GM19438 (cell line): ENCODE measurements around the gene TEN1.

ENCODE experiments used
- ATAC-seq: cut with Tn5 transposase; IDR thresholded peaks from one replicate; pipeline ENCODE4 v1.9.1; 2021; ENCODE audit warnings: low read depth; ENCODE audit not compliant: unreplicated experiment

Gene TEN1

DNA sequence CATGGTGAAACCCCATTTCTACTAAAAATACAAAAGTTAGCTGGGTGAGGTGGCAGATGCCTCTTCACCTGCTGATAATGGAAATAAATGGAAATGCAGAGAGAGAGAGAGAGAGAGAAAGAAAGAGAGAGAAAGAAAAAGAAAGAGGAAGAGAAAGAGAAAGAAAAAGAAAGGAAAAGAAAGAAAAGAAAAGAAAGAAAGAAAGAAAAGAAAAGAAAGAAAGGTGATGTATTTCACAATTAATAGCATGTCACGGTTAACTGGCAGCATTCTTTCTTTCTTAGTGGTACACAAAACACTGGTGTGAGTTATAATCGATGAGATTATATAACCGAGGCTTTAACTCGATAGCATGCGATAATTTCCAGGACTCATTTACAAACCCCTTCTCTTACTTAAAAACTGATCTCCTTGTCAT lies 3.3 kb upstream of the TEN1 start:
- ATAC-seq: no peak

DNA sequence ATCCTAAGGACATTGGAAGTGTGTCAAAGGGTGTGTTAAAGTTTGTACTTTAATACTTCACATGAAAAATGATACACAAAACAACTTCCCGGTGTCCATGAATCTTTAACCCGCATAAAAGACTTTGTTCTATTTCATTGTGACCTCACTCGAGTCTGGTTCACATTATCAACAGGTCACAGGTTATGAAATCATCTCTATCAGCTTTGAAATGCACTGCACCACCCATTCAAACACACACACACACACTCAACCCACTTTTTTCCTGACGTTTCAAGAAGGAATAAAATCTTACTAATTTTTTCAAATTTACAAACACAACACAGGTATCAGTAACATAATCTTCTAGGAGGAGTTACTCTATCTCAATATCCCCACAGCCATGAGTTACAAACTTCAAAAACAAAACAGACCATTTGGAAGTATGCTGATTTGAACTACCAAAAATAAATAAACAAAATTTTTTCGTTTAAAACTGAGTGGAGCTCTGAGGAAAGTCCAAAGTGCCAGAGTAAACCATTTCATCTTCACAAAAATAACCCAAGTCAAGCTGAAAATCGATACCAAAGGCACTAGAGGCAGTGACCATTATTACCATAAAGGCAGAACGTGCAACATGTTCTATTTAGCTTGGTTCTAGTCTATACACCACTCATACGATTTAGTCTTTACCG lies 2.7 kb upstream of the TEN1 start:
- ATAC-seq: no peak

DNA sequence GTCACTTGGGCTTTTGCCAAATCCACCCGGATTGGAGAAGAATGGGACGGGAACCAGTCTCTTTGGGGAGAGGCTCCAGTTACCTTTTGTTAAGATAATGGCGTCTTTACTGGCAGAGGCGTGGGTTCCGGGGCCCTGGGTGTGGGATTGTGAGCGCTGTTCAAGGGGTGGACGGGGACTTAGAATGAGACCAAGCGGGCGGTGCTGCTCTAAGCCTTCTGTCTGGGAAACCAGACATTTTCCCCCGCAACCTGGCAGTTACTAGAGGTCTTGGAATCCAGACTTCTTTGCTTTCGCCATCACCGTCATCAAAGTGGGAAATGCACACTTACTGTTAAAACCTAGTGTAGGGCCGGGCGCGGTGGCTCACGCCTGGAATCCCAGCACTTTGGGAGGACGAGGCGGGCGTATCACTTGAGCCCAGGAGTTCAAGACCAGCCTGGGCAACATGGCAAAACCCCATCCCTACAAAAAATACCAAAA lies 706 bp downstream of the TEN1 start:
- ATAC-seq: peak; percentile 16

DNA sequence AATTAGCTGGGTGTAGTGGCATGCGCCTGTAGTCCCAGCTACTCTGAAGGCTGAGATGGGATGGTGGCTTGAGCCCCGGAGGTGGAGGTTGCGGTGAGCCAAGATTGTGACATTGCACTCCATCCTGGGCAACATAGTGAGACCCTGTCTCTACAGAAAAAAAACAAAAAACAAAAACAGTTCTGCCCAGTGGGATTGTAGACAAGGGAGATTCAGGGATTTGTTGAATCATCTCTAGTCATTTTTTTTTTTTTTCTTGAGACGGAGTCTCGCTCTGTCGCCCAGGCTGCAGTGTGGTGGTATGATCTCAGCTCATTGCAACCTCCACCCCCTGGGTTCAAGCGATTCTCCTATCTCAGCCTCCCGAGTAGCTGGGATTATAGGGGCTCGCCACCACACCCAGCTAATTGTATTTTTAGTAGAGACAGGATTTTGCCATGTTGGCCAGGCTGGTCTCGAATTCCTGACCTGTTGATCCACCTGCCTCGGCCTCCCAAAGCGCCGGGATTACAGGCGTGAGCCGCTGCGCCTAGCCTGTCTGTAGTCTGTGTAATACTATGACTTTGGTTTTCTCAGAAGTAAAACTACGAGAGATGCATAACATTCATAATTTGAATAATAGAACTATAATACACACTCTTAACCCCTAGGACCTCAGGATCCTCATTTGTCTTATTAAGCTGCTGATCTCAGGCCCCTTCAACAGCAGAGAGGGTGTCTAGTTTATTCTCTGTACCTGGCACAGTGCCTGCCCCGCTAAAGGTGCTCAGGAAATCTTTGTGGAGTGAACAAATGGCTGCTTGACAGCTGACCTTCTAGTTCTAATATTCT lies 1.4 kb downstream of the TEN1 start:
- peak; percentile 3 for ATAC-seq

DNA sequence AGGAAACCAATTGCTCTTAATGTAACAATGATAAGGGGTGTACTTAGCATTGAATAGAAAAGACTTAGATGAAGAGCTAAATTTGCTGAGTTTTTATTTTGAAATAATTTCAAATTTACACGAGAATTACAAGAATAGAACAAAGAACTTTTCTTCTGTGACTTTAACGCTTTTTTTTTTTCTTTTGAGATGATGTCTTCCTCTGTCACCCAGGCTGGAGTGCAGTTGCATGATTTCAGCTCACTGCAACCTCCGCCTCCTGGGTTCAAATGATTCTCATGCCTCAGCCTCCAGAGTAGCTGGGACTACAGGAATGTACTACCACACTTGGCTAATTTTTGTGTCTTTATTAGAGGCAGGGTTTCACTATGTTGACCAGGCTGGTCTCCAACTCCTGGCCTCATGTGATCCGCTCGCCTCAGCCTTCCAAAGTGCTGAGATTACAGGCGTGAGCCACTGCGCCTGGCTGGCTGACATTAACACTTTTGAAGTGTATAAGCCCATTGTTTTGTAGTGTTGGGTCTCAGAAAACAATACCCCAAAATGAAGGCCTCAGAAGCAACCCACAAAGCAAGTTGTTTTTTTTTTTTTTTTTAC lies 2.1 kb downstream of the TEN1 start:
- no peak for ATAC-seq

DNA sequence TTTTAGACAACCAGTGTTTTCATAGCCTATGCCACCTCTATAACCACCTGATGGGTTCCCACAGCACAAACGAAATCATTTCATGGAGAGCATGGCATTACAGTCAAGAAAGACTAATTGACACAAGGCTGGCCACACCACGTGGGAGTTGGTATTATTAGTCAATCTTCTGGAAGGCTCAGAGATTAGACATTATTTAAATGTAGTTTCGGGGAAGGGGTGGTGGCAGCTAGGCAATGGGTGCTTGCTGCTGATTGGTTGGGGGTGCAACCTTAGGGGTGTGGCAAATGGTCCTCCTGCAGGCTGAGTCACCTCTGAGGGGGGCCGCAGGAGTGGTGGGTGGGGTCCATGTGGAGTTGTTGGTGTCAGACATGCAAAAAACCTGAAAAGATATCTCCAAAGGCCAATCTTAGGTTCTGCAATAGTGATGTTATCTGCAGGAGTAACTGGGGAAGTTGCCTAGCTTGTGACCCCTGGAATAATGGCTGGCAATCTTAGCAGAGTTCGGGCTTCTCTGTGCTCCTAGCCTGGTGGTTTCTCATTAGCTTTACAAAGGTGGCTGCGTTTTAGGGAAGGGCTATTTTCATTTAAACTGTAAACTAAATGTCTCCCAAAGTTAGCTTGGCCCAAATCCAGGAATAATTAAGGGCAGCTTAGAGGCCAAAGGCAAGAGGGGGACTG lies 4.6 kb downstream of the TEN1 start:
- no peak for ATAC-seq

DNA sequence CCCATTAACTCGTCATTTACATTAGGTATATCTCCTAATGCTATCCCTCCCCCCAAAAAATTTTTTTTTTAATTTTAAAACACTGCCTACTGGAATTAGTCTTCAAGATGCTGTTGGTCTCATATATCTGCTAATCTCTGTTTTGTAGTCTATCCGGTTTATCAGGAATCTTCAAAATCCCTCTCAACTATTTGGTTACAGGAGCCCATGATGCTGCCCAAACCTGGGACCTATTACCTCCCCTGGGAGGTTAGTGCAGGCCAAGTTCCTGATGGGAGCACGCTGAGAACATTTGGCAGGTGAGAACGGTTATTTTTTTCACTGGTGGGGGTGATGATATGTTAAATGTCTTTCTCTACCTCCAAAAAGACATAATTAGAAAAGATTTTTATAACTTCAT lies 6.9 kb downstream of the TEN1 start:
- ATAC-seq: no peak

DNA sequence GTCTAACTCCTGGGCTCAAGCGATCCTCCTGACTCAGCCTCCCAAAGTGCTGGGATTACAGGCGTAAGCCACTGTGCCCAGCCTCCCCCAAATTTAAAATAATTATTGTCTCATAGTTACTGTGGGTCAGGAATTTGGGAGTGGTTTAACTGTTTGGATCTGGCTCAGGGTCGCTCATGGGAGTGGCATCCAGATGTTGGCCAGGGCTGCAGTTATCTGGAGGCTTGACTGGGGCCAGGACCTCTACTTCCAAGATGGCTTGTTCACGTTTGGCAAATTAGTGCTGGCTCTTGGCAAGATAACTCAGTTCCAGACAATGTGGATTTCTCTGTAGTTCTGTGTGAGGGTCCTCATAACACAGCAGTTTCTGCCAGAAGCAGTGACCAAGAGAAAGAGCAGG lies 8.0 kb downstream of the TEN1 start:
- ATAC-seq: no peak

DNA sequence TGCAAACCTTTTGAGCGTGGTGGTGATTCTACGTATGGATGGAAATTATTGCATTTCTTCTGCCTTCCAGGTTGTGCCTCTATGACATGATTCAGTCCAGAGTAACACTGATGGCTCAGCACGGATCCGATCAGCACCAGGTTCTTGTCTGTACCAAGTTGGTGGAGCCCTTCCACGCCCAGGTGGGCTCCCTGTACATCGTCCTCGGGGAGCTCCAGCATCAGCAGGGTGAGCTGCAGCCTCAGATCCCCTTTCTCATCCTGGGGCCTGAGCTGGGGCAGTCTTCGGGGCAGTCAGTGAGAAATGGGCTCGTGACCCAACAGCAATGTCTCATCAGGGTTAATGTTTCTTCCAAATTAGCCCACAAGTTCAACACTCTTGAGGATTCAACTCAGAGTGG lies 12.4 kb downstream of the TEN1 start:
- no peak for ATAC-seq

DNA sequence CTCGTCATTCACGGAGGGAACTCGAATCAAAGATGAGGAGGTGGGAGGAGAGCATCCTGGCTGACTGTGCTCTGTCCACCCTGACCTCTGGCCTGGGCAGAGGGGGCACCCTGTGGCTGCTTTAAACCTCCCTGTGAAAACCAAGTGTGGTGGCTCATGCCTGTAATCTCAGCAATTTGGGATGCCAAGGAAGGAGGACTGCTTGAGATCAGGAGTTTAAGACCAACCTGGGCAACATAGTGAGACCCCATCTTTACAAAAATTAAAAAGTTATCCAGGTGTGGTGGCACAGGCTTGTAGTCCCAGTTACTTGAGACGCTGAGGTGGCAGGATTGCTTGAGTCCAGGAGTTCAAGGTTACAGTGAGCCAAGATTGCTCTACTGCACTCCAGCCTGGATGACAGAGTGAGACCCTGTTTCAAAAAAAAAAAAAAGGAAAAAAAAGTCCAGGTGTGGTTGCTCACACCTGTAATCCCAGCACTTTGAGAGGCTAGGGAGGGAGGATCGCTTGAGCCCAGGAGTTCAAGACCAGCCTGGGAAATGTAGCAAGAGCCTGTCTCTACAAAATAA lies 15.8 kb downstream of the TEN1 start:
- ATAC-seq: no peak

DNA sequence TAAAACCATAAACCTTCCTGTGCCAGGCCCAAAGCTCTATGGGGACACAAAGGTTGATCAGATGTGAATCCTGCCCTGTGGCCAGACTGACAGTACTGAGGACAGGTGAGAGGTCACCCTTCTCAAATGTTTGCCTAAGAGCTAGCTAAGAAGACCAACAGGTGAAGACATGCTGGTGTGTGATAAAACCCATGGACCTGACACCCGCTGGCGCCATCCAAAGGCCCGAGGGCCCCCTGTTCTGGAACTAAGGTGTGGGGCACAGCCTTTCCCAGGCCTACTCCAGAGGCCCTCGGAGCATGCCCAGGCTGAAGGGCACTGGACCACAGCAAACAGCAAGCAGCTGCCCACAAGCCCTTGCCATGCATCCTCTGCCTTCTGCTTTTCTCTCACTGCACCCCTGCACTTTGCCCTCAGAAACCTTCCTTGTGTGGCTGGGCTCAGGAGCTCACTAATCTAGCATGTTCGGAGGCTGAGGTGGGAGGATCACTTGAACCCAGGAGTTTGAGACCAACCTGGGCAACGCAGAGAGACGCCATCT lies 16.4 kb downstream of the TEN1 start:
- no peak for ATAC-seq

DNA sequence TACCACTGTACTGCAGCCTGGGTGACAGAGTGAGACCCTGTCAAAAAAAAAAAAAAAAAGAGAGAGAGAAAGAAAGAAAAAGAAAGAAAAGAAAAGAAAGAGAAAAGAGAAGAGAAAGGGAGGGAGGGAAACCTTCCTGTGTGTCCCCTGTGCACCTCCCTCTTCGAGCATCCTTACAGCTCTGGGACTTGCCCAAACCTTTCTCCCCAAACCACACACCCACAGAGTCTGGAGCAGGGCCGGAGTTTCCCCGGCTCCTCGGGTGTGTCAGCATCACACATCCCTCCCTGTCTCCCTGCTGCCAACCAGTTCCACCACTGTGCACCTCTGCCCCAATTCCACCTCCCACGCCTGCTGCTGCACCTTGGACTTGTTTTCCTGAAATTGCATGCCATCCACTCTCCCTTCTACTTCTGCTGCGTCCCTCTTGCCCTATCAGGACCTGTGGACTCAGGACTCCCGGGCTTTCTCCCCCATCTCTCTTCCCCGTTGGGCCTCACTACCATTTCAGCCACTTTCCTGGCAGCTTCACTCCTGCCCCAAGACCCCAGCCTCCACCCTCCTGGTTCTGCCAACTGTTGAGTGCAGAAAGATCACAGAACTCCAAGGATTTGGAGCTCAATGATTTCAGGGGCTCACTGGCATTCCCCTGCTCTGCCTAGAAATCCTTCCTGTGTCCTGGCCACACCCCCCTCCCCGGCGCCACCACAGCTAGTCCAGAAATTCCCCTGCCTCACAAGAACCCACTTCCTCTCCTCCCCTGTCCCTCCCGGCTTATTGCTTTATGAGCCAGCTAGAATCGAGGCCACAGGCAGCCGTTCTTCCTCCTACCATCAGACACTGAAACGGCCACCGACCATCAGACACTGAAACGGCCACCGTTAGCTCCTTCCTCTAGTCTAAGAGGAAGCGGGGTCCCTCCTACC lies 17.9 kb downstream of the TEN1 start:
- no peak for ATAC-seq

DNA sequence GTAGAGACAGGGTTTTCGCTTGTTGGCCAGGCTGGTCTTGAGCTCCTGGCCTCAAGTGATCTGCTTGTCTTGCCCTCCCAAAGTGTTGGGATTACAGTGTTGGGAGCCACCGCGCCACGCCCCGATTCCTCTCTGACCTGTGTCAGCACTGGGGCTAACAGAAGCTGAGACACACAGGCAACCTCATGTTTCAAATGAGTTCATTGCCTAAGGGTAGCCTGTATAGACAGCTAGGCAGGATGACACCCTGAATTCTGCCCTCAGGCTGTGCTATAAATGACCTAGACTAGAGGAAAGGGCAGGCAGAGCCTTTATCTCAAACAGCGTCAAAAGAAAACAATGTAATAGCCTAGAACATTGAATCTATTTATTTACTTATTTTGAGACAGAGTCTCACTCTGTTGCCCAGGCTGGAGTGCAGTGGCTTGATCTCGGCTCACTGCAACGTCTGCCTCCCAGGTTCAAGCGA lies 19.3 kb downstream of the TEN1 start:
- no peak for ATAC-seq

DNA sequence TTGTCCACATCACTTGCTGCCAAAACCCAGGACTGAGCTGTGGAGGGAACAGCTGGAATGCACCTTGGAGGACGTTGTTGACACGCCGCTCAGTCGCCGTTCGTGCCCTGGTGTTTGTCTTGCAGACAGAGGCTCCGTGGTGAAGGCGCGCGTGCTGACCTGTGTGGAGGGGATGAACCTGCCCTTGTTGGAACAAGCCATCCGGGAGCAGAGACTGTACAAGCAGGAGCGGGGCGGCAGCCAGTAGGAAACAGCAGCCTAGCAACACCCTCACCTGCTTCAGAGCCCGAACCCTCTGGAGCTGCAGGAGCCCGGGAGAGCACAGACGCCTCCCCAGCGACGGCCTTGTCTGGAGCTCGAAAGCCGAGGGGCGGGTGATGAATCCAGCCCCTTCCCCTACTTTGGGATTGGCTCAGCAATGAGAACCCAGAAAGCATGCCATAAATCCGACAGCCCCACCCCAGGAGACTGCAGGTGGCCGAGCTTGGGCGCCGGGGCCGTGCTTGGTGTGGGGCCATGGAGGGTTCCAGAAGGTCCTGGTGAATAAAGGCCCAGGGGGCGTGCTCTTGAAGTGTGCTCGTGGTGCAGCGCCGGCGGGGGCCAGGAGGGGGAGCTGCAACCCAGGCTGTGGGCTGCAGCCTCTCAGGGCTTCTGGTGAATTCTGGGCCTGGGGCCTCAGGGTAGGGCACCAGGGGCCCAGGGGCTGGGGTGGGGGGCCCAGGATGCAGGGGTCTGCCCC lies 21.1 kb downstream of the TEN1 start:
- no peak for ATAC-seq

DNA sequence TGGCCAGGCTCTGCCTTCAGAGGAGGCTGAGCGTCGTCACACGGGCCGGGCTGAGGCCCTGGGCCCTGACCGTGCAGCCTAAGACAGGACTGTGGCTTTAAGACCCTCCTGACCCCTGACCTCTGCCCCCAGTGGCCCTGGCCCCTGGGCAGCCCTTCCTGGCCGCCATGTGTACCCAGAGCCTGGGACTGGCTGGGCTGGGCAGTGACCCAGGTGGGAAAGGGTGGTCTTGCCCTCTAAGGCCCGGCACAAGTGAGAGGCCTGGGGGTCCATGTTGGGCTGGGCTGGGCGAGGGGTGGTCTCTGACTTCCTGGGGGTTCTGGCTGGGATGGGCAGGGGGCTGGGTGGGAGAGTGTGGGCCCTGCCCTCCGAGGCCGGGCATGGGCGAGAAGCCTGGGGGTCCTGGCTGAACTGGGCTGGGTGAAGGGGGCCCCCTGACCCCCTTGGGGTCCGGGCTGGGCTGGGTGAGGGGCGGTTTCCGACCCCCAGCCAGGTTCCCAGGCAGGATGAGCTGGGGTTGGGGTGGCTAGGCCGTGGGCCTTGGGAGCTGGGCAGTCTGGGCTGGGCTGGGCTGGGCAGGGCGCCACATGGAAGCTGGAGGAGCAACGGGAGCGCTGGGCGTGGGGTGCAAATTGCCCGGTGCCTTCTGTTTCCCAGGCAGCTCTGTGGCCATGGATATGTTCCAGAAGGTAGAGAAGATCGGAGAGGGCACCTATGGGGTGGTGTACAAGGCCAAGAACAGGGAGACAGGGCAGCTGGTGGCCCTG lies 21.9 kb downstream of the TEN1 start, which contains the start of gene CDK3:
TSS of gene CDK3 (plus strand) at position 101 of the 767 bp plus-strand sequence. CDS start at position 672, 571 bp downstream.
- no peak for ATAC-seq

DNA sequence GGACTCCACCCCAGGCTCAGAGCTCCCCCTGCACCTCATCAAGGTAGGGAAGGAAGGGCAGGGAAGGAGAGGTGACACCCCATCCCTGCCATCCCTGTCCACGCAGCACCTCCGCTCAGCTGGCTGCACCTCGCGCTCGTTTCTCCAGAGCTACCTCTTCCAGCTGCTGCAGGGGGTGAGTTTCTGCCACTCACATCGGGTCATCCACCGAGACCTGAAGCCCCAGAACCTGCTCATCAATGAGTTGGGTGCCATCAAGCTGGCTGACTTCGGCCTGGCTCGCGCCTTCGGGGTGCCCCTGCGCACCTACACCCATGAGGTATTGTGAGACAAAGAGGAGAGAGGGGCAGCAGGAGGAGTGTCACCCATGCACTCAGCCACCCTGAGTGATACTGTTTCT lies 23.1 kb downstream of the TEN1 start:
- no peak for ATAC-seq

DNA sequence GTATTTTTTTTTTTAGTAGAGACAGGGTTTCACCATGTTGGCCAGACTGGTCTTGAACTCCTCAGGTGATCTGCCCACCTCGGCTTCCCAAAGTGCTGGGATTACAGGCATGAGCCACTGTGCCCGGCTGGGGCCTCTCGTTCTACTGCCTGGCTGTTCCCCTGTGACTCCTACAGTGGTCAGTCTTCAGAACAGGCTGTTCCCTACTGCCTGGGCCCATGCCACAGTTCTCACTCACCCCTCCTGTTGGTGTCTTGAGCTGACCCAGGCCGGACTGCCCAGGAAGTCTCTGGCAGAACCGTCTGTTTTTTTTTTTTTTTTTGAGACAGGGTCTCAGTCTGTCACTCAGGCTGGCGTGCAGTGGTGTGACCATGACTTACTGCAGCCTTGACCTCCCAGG lies 24.9 kb downstream of the TEN1 start:
- ATAC-seq: no peak

DNA sequence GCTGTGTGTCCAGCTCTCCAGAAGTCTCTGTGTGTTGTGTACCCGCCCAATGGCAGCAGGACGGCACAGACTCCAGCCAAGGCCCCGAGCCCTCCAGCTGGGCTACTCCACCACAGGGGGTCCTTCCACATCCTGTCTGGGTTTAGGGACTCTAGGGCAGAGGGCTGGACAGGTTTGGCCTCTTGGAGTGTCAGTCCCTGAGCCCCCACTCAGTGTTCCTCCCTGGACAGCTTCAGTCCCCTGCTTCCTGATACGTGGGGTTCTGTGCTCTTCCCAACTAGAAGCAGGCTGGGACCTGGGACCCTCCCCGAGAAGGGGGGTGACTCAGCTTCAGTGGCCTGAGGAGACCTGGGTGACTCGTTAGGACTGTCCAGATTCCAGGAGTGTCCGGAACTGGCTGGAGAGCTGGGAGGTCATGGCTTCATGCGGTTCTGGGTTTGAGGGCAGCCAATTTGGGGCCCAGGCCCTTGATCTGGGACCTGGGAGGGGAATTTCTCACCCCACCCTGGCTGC lies 25.8 kb downstream of the TEN1 start:
- ATAC-seq: no peak
